CD1c-positive myeloid dendritic cell (primary cell): ENCODE data around the gene FAM20C.

Experiments used
- DNase-seq: peaks from one replicate; pipeline ENCODE4 v3.0.0-alpha.2; 2016; ENCODE audit errors: extremely low spot score

FAM20C gene

GRCh38 chr7:159370-160270, 32.8 kb upstream of the FAM20C start:
- DNase-seq = no peak

DNA sequence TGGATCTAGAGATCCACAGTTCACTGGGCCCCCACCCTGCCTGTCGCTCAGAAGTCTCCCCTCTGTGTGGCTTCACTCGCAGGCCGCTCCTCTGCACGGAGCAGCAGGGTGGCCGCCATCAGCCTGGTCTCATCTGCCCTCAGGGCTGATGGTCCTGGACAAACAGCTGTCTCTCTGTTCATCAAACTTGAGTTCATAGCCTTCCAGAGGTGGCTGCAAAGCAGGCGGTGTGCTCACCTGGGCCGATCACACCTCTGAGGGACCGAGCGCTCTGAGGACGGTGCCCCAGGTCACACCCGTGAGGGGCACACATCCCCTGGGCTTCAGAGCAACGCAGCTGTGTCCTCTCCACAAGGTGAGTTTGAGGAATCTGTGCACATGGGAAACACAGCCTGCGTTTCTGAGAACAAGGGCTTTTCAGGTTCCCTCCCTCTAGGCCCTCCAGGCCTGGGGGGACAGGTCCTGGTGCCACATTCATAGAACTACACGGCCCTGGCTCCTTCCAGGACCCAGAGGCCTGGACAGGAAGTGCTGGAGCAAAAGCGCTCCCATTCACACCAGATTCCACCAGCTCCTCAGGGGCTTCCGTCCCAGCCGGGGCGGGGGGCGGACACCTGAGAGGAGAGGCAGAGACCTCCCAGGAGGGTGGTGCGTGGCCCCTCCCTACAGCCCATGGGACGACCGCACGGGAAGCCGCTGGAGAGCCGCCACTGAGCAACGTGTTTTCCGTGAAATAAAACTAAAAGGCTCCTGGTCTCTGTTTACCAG, 31.2 kb upstream of the FAM20C start:
- no peak for DNase-seq

DNA sequence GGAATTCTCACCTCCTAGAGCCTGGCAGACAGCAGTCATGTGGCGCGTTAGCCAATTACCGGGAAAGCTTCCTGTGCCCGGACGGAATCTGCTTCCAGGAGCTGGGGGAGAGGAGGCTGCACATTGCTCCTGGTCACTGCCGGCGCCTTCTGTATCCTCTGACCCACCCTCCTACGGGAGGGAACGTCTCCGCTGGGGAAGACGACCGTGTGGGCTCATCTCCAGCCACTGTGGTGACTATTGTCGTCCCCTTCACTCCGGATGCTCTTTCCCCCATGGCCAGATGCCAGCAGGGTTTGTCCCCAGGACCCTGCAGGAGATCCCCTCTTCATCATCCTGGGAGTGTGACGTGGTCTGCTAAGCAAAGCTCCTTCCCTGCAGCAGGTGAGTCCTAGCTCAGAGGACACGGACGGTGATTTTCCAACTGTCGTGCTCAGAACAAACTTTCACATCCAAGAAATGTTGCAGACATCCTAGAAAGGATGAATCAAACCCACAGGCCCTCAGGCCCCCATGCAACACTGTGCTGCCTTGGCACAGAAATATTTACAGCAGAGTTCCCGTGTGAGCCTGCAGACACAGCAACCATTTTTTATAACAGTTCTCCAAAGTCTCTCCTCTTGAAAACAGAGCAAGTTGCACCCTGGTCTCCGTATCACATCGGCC, 29.6 kb upstream of the FAM20C start:
- no peak for DNase-seq

GRCh38 chr7:163298-163695, 29.1 kb upstream of the FAM20C start:
- no peak for DNase-seq

- DNase-seq = no peak
These were observed 28.1 kb upstream of the FAM20C start for GRCh38 chr7:163971-164881.

GRCh38 chr7:164882-165660, 27.3 kb upstream of the FAM20C start:
- DNase-seq = no peak

DNA sequence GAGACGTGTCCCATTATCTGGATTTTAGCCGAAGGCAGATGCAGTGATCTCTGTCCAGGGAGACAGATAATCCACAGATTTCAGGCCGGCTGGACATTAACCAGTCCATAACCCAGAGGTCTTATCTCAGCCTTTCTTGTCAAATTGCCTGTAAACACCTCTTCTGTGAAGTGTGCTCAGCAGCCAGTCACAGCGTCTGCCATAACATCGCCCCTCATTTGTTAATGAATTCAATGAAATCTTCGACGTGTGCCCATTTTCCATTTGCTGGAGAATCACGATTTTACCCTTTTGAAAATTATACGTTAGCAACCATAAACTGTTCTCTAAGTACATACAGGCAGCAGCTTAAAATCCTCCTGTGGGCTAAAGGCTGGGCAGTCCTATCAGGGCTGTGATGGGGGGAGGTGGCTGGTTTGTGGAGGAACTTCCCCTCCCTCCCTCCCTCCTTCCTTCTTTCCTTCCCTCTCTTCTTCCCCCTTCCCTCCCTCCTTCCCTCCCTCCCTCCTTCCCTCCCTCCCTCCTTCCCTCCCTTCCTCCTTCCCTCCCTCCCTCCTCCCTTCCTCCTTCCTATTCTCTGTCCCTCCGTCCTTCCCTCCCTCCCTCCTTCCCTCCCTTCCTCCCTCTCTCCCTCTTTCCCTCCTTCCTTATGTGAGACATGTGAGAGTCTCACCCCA, 26.6 kb upstream of the FAM20C start:
- no peak for DNase-seq

DNA sequence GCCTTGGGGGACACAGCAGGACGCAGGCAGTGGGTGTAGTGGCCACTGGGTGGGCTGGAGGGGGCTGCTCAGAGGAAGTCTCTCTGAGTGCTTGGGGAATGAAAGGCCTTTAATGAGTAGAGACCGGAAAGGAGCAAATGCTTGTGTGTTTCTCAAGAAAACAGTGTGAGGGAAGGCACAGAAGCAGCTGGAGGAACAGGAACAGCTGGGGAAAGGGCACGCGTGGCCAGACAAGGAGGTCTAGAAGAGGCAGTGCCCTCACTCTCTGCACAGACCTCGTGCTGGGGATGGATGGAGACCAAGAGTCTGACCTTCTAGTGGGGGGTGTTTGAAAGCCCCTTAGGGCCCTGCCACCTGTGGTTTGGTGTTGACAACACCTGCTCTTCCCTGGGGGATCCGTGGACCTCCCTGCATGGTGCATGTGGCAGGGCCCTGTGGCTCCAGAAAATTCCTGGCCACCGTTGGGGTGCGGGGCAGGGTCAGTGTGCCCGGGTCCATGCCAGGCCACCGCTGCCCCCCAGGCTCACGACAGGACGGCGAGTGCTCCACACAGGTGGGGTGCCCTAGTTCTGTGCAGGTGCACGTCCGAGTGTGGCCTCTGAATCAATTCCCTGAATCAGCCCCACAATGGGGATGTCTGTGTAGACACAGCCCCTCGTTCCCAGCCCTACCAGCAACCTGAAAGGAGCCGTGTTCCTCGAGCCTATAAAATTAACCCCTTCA, 25.9 kb upstream of the FAM20C start:
- peak; percentile 51 for DNase-seq

- peak; percentile 73 for DNase-seq
These were observed 25.1 kb upstream of the FAM20C start for GRCh38 chr7:167090-167855.

DNA sequence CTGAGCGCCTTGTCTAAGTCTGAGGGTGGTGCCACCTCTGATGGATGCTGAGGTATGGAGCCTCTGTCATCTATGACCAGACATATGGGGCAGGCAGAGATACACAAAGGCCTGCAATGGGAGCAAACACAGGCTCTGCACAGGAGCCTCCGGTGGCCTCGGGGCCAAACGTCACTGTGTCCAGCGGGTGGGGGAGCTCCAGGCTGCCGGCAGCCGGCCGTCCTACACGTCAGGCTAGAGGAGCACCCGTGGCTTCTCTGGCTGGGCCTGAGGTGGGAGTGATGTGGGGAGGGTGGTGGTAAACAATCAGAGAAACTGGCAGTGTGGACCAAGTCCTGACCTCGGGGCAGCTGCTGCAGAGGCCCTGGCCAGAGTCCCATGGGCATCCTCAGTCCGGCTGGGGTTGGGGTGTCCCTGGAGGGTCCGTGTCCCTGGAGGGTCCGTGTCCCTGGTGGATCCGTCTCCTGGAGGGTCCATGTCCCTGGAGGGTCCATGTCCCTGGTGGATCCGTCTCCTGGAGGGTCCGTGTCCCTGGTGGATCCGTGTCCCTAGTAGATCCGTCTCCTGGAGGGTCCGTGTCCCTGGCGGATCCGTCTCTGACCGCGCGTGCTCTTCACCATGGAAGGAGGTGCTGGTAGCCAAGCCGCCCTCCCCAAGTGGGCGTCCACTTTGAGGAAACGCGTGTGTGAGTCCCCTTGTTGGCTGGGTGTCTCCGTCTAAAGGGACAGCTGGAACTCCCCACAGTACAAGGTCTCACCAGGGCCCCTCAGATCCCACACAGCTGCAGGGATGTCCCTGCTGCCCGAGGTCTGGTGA, 24.2 kb upstream of the FAM20C start:
- no peak for DNase-seq

- no peak for DNase-seq
These were observed 22.8 kb upstream of the FAM20C start for GRCh38 chr7:169276-170172.

- DNase-seq = no peak
These were observed 21.6 kb upstream of the FAM20C start for GRCh38 chr7:170551-171363.

DNA sequence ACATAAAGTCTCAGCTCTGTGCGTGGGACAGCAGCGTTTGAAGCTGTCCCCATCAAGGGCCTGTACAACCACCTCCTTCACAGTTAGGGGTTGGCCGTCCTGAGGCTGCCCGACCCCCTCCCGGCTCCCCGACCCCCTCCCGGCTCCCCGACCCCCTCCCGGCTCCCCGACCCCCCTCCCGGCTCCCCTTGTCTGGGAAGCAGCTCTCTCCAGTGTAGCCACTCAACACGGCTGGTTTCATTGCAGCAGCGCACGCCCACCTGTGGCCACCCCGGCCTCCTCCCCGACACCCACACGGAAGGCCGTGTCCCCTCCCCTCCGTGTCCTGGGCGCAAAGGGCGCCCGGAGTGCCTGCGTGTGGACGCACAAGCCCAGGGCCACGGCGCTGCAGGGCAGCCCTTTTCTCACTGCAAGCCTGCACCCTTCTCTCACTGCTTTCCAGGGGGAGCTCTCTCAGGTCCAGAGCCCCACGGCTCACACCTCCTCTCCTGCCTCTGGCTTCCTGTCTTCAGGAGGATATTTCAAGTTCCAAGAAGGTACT, 20.9 kb upstream of the FAM20C start:
- no peak for DNase-seq

DNA sequence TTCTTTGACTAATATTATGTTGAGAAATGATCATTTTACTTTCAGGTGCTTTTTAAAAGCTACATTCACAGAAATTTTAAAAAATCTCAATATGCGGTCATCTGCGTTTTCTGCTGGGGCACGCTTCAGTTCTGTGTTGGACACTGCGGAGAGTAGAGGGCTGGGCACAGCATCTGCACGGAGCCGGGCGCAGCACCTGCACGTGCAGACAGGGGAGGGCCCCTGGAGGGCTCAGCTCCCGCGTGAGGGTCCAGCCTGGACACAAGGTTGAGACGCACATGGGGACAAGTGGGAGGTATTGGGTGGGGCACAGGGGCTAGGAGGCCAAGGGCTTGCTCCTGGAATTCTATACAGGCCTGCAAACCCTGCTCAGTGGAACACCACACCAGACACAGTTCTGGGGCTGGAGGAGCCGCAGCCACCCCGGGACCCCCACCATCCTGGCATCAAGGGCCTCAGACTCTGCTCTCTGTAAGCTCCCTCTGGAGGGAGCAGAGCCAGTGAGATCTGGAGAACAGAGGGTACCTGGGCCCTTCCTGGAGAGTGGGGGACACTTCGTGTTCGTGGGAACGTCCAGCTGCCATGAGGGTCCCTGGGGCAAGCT, 20.4 kb upstream of the FAM20C start:
- DNase-seq = no peak
